Body of pancreas (tissue), 4 donors: Measurements from ENCODE around the gene HTRA3.

ENCODE experiments used
- CTCF ChIP-seq, 7 experiments: fragments of 450-650 bp in 4 of 7; fragments of 200-600 bp in 3 of 7; sonication (generic) in 3 of 7; IDR thresholded peaks; one replicate each; pipeline ENCODE4 v1.5.1; 2016 to 2019; ENCODE audit warnings: antibody characterized with exemption in 7 of 7
- POLR2A ChIP-seq, 3 donors: fragments of 450-650 bp; IDR thresholded peaks; one replicate each; pipeline ENCODE4 v1.6.1; 2016; ENCODE audit warnings: antibody characterized with exemption in 3 of 3, mild to moderate bottlenecking in 2 of 3

GRCh38 chr4:8244001-8244757 is 25.4 kb upstream of the HTRA3 start:
- TF ChIP-seq CTCF (IDR thresholded peaks at IDR 0.05) (no peak), POLR2A (IDR thresholded peaks at IDR 0.05) (no peak)
